T47D (cell line): Measurements from ENCODE around the gene TLL2.

Experiments
- DNase-seq, 2 experiments: peaks; one replicate each; pipeline versions ENCODE4 v3.0.0 to v3.0.0-alpha.2; 2011 to 2012; ENCODE audit warnings: low read depth in 1 of 2, low spot score in 1 of 2
- JUND ChIP-seq: IDR thresholded peaks from 2 replicates; pipeline ENCODE4 v1.6.1; 2012; ENCODE audit warnings: low read depth
- in situ Hi-C: cut with HindIII; loops from 2 replicates; pipeline ENCODE4 v1.10.0; 2016; ENCODE audit warnings: low sequenced_read_pairs, low pct_unique_long_range_greater_than_20kb

TLL2 gene

DNA sequence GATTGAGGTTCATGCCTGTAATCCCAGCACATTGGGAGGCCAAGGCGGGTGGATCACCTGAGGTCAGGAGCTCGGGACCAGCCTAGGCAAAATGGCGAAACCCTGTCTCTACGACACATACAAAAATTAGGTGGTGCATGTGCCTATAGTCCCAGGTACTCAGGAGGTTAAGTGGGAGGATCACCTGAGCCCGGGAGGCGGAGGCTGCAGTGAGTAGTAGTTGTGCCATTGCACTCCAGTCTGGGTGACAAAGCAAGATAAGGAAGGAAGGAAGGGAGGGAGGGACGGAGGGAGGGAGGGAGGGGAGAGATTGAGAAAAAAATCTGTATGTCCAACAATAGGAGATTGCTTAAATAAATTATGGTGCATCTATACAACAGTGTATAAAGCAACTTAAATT lies 13.2 kb downstream of the TLL2 start:
- DNase-seq: no peak
- TF ChIP-seq JUND: no peak
- in situ Hi-C loops: no loop called here

- no peak for DNase-seq
- in situ Hi-C loops: no loop called here
- TF ChIP-seq JUND: no peak
Measured at GRCh38 chr10:96500050-96500449, 13.7 kb downstream of the TLL2 start.

GRCh38 chr10:96497391-96497790 lies 16.3 kb downstream of the TLL2 start:
- in situ Hi-C loops: no loop called here
- no peak for DNase-seq
- no peak for TF ChIP-seq JUND

GRCh38 chr10:96496281-96496925 lies 17.3 kb downstream of the TLL2 start:
- DNase-seq: peak; percentile 60 to 81
- in situ Hi-C loops: no loop called here
- no peak for TF ChIP-seq JUND

GRCh38 chr10:96495544-96495943 lies 18.2 kb downstream of the TLL2 start:
- no peak for TF ChIP-seq JUND
- DNase-seq: no peak
- in situ Hi-C loops: no loop called here

DNA sequence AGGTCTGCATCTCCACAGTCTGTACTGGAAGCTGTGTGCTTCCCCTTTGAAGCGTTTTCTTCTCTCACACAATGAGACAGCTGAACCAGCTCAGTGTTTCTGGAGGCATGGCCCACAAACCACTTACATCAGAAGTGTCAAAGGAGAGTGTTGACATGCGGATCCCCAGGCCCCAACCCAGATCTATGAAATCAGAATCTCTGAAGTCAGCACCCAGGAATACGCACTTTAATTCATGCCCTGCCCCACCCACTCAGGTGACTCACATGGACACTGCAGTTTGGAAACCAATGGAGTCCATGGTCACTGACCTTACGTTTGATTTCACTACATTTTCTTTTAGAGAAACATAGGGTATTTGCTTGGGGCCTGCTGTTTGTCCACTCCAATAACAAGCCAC lies 19.0 kb downstream of the TLL2 start:
- in situ Hi-C loops: no loop called here
- no peak for DNase-seq
- TF ChIP-seq JUND: no peak

GRCh38 chr10:96493871-96494525 lies 19.7 kb downstream of the TLL2 start:
- no peak for DNase-seq
- no peak for TF ChIP-seq JUND
- in situ Hi-C loops: no loop called here

DNA sequence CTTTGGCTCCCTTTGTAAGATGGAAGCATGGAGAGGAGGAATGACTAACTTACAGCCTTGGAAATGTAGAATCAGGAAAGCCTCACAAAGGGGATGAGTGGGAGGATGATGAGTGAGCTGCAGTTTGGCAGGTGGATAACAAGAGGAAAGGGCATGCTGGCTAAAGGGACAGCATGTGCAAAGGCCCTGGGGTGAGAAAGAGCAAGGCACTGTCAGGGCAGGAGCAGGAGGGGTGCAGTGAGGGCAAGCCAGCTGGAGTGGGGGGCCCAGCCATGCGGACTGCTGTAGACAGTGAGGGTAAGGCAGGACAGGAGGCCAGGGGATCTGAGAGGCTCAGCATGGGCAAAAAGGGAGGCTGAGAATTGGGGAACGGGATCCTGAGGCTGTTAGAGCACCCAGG lies 20.5 kb downstream of the TLL2 start:
- no peak for DNase-seq
- TF ChIP-seq JUND: no peak
- in situ Hi-C loops: no loop called here

GRCh38 chr10:96491303-96491702 lies 22.4 kb downstream of the TLL2 start:
- in situ Hi-C loops: no loop called here
- no peak for TF ChIP-seq JUND
- peak in 1 of 2 experiments; percentile 41 for DNase-seq

GRCh38 chr10:96488161-96488935 lies 25.4 kb downstream of the TLL2 start:
- no peak for DNase-seq
- TF ChIP-seq JUND: no peak
- in situ Hi-C loops: no loop called here

DNA sequence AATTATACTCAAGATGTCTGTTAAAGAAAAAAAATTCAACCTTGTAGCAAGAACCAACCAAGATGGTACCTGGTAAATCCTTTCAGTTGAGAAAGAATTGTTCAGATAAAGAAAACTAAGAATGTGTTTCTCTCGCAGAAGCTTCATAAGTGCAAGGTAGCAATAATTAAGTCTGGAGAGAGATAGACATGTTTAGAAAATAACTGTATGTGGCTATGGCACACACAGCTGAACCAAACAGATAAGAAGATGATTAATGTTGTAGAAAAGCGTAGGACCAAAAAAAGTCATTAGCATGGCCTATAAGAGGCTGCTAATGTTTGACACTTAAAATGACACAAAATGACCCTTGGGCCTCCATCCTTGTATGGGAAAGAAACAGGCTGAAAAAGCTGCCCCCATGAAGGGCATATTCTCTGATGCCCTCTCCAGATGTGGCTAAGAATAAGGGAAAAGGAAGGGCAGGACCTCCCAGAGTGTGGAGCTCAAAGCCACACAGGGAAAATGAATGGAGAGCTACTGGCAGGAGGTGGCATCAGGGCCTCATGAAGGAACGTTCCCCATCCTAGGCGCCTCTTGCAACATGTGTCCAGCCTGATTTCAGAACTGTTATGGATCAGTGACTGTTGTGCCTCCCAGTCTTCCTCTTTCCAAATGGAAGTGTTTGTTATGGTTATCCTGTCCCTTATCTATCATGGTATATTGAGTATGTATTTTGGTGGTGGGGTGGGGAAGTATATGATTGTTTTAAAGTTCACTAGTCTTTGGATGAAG lies 30.7 kb downstream of the TLL2 start:
- no peak for DNase-seq
- in situ Hi-C loops: no loop called here
- no peak for TF ChIP-seq JUND

GRCh38 chr10:96478355-96478754 lies 35.4 kb downstream of the TLL2 start:
- TF ChIP-seq JUND: no peak
- in situ Hi-C loops: no loop called here
- peak in 1 of 2 experiments; percentile 19 for DNase-seq

DNA sequence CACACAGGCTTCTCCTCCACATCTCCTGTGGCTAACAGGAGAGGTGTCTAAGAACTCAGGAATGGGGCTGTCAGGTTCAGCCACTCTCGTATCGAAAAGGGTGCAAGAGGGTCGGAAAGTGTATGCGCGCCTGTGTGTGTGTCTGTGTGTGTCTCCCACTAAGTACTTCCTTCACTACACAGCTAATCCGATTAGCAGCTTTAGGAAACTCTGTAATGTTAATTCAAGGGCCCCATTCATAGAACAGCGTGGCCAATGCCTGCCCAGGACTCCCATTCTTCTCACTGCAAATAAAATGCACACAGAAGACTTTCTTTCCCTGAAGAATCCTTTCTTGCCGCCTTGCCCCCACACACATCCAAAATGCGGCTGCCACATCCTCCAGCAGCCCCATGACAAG lies 39.9 kb downstream of the TLL2 start:
- in situ Hi-C loops: no loop called here
- DNase-seq: no peak
- no peak for TF ChIP-seq JUND
